Inflammatory macrophage treated with lipopolysaccharide for 1 hour (primary cell): Measurements from ENCODE around the gene LRBA.
"Not testable (repeated sequence)": the region's sequence is repeated elsewhere in the genome, so short reads cannot be mapped to it uniquely, and the experiment has no call there.

Source experiments
- DNase-seq, 2 donors: peaks; one replicate each; pipeline ENCODE4 v3.0.0-alpha.2; 2020 to 2022

Gene LRBA

GRCh38 chr4:150784305-150784704 is 230.8 kb downstream of the LRBA start:
- no peak for DNase-seq

GRCh38 chr4:150782921-150783320 is 232.2 kb downstream of the LRBA start:
- no peak for DNase-seq

DNA sequence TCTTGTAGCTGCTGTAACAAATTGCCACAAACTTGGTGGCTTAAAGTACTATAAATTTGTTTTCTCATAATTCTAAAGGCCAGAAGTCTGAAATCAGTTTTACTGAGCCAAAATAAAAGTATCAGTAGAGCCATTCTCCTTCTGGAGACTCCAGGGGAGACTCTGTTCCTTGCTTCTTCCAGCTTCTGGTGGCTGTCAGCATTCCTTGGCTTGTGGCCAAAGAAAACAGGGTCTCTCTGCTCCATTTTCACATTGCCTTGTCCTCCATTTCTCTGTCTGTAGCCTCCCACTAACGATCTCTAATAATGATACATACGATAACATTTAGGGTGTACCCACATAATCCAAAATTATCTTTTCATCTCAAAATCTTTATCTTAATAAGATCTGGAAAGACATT is 232.8 kb downstream of the LRBA start:
- DNase-seq: no peak

DNA sequence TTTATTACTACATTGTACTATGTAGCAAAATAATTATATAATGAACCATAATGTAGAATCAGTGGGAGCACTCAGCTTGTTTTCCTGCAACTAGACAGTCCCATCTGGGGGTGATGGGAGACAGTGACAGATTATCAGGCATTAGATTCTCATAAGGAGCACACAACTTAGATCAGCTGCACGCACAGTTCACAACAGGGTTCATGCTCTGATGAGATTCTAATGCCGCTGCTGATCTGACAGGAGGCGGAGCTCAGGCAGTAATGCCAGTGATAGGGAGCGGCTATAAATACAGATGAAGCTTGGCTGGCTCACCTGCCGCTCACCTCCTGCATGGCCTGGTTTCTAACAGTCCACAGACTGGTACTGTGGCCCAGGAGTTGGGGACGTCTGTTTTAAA is 233.9 kb downstream of the LRBA start:
- DNase-seq: no peak

GRCh38 chr4:150779707-150780106 is 235.4 kb downstream of the LRBA start:
- DNase-seq: no peak

DNA sequence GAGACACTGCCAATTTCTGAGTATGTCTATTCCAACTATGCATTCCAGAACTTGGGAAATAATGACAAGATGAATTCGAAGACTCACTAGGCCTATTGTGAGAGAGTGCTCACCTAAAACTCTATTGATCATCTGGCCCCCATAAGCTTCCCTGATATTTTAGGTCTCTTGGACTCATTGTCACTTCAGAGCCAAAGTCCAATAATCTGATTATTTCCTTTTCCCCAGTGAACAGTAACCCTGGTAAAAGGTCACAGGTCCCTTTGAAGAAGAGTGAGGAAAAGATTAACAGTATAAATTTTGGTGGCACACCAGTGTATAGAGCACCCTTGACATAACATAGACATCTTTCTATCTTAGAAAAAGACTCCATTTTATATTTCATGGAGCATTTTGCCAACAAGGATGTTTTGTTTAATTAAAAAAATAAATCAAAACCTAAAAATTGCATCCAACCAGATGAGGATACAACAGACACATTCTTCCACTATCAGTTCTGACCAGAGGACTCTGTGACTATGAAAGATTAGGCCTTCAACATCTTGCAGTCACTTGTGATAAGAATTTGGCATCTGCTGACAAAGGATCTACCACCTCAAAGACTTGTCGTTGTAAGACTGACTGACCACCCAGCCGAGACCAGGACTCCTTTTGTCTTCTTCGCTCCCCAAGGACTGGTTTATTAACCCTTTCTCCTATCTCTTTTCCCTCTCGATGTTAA is 241.2 kb downstream of the LRBA start:
- no peak for DNase-seq

- no peak for DNase-seq
Measured at GRCh38 chr4:150773032-150773431, 242.1 kb downstream of the LRBA start.

DNA sequence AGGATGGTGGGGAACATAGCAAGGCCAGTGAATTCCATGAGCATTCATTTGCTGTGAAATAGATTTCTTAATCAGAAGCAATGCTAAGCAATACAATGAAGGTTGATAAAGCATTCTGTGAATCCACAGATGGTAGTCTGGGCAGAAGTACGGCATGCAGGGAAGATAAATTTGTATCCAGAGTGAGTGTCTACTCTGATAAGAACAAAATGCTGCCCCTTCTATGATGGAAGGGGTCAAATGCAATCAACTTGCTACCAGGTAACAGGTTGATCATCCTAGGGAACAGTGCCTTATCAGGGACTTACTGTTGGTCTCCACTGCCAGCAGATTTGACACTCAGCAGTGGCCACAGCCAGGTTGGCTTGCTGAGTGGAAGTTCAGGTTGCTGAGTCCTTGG is 243.7 kb downstream of the LRBA start:
- DNase-seq: no peak

DNA sequence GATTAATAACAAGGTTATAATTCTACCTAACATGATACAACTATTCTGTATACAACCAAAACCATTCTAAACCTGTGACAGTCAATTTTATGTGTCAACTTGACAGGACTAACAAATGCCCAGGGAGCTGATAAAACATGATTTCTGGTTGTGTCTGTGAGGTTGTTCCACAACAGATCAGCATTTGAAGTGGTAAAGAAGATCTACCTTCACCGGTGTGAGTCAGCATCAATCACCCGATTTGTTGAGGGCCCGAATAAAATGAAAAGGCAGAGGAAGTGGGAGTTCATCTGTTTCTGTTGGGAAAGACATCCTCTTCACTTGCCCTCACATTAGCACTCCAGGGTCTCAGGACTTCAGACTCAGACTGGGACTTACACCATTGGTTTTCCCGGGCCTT is 245.2 kb downstream of the LRBA start:
- DNase-seq: no peak

- DNase-seq: peak; percentile 20 to 29
Measured at GRCh38 chr4:150769248-150769647, 245.8 kb downstream of the LRBA start.

GRCh38 chr4:150768497-150768896 is 246.6 kb downstream of the LRBA start:
- no peak for DNase-seq

- DNase-seq: no peak
Measured at GRCh38 chr4:150765216-150765615, 249.9 kb downstream of the LRBA start.

DNA sequence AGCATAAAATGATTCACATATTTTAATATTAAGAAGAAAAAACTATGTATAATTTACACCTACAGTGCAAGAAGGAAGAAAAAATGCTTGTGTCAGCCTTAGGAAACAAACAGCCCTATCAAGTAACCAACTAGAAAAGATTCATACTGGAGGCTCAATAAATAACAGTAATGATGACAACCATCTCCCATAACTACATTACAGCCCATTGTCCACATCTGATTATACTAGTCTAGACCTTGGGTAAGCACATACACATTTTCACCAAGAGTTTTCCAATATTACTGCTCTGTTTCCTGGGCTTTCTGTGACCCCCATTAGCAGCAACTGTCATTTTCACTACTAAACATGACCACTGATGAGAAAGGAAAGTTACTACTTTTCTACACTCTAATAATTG is 263.4 kb downstream of the LRBA start:
- DNase-seq: no peak

GRCh38 chr4:150750824-150751223 is 264.3 kb downstream of the LRBA start:
- no peak for DNase-seq

DNA sequence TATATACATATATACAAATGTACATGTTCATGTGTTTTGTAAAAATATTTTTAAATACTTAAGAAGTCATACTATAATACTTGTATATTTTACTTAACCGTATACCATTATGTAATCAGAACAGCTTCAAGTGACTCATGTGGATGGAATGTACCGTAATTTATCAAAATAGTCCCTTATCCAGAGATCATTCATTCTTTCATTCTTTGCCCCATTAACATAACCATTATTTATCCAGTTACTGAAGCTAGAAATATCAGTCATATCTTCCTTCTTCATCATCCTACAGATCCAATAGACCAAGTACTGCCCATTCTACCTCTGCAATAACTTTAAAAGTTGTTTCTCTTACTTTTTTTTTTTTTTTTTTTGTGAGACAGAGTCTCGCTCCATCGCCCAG is 268.9 kb downstream of the LRBA start:
- no peak for DNase-seq

DNA sequence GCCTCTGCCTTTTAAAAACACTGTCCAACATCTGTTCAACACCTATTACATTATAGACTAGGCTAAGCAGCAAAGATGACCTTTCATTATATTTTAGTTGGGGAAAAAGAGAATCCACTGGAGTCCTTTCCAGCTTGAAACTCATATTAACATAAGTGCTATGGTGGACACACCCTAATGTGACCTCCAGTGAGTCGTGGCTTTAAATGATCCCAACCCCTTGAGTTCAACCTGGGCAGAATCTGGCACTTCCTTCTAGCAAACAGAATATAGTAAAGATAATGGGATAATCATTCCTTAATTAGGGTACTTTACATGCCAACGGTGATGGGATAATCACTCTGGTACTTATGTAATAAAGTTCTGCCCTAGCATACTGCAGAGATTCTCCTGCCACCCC is 270.5 kb downstream of the LRBA start:
- DNase-seq: no peak

GRCh38 chr4:150743564-150744342 is 271.3 kb downstream of the LRBA start:
- no peak for DNase-seq

DNA sequence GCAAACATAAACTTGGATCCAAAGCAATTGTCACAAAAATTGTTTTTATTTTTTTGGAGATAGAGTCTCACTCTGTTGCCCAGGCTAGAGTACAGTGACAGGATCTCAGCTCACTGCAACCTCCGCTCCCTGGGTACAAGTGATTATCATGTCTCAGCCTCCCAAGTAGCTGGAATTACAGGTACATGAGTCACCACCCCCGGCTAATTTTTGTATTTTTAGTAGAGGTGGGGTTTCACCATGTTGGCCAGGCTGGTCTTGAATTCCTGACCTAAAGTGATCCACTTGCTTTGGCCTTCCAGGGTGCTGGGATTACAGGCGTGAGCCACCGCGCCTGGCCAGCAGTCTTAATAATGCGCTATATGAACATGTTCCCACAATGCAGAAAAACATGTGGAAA is 272.2 kb downstream of the LRBA start:
- not testable (repeated sequence) for DNase-seq

- DNase-seq: no peak
Measured at GRCh38 chr4:150739591-150739990, 275.5 kb downstream of the LRBA start.

GRCh38 chr4:150725957-150726523 is 289.0 kb downstream of the LRBA start:
- DNase-seq: no peak

GRCh38 chr4:150723727-150724411 is 291.2 kb downstream of the LRBA start:
- DNase-seq: no peak

DNA sequence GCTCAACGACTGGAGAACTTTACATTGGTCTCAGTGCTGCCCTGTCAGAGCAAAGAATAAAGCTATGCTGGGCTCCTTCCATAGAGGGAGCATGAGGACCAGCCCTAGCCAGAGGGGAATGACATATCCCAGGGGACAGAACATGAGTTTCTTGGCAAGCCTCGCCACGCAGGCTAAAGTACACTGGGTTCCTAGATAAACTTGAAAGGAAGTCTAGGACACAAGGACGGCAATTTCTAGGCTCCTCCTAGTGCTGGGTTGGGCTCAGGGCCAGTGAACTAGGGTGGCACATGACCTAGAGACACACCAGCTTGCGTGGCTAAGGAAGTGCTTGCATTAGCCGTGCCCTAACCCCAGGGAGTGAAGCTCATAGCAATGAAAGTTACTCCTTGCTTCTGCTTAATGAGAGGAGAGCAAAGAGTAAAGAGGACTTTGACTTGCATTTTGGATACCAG is 292.1 kb downstream of the LRBA start:
- DNase-seq: peak; percentile 53 to 60

GRCh38 chr4:150720973-150721518 is 294.0 kb downstream of the LRBA start:
- no peak for DNase-seq
